Skeletal muscle tissue (tissue), 4 donors: ENCODE results near the gene SPNS2. TPM values are rescaled to one million over a fixed set of nuclear protein-coding genes. Genes with fewer than 3 reads are reported as not detected.

ENCODE experiments used
- H3K27ac ChIP-seq: one replicate; pipeline ENCODE4 v1.7.0; 2013; ENCODE audit warnings: mild to moderate bottlenecking, low read depth, low read length, inconsistent platforms
- H3K27me3 ChIP-seq, 3 donors: one replicate each; pipeline ENCODE4 v1.7.0; 2013; ENCODE audit warnings: low read length in 3 of 3; ENCODE audit not compliant: control insufficient read depth in 3 of 3, insufficient read depth in 3 of 3
- H3K36me3 ChIP-seq, 3 donors: one replicate each; pipeline ENCODE4 v1.7.0; 2013; ENCODE audit warnings: low read length in 3 of 3; ENCODE audit not compliant: control insufficient read depth in 3 of 3, insufficient read depth in 3 of 3
- H3K4me1 ChIP-seq, 3 donors: one replicate each; pipeline ENCODE4 v1.7.0; 2013; ENCODE audit warnings: low read length in 3 of 3, mild to moderate bottlenecking in 3 of 3; ENCODE audit not compliant: control insufficient read depth in 3 of 3, insufficient read depth in 3 of 3
- H3K4me3 ChIP-seq, 3 donors: one replicate each; pipeline ENCODE4 v1.7.0; 2013; ENCODE audit warnings: low read length in 3 of 3
- H3K9ac ChIP-seq, 3 donors: one replicate each; pipeline ENCODE4 v1.7.0; 2013; ENCODE audit warnings: low read length in 3 of 3, mild to moderate bottlenecking in 3 of 3, moderate library complexity in 2 of 3, low read depth in 1 of 3
- H3K9me3 ChIP-seq, 3 donors: one replicate each; pipeline ENCODE4 v1.7.0; 2013; ENCODE audit warnings: low read length in 3 of 3; ENCODE audit not compliant: control insufficient read depth in 3 of 3
- total RNA-seq: library from RNA; depleted of rRNA; stranded (reverse); fragments of >200 nt; gene quantifications from one replicate; pipeline ENCODE4 v1.2.3, GENCODE V29; 2014
- donor health status: Osteomylitis.

The SPNS2 gene
- total RNA-seq, 1 donor from 2014 or later, result 2.6 TPM

GRCh38 chr17:4554997-4555799, 56.5 kb downstream of the SPNS2 start, which contains the start of gene MYBBP1A:
TSS of gene MYBBP1A (minus strand) at chr17:4555384. CDS start at chr17:4555324, 60 bp downstream.
- Histone ChIP-seq H3K4me1 (peaks cover 21 to 23% (median 21%) of the 10 kb centered on the region in 3 donors), H3K36me3 (peaks cover 24 to 30% (median 26%) of the 10 kb centered on the region in 3 donors), H3K9me3 (no peaks in the 10 kb centered on the region), H3K27me3 (no peaks in the 10 kb centered on the region), H3K4me3 (peak within 1 kb of the TSS; percentile 89 to 98 (median 98)), H3K9ac (peak within 1 kb of the TSS; percentile 81 to 89 (median 85)), H3K27ac (peak within 1 kb of the TSS; percentile 53)

DNA sequence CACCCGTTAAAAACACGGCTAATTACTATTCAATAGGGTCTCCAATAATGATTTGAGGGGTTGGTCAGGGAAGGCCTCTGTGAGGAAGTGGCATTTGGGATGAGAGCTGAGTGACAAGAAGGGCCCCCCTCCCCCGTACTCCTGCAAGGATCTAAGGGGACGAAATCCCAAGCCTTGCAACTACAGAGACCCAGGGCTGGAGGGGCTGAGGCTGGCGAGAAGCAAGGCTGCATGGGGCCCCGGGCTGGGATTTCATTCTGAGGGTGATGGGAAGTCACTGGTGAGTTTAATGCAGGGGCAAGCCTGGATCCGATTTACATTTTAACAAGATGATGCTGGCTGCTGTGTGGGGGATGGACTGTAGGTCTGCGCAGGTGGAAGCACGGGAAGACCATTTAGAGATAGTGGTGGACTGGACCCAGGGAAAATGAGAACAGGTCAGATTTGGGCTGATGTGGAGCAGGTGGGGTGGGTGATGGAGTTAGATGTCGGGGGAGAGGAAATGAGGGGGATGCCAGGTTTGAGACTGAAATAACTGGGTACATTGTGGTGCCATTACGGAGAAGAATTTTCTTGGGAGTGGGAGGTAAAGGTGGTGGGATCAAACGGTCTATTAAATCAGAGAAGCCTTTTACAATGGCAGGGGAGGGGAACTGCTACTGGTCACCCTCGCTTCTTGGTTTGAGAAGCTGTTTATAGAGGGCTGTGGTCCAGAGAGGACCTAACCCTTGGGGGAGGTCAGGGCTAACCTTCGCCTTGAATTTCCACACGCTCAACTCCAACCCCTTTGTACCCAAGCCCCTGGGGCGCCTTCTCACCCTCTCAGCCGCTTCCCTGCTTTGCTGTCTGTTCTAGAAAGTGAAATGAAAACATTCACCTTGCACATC, 57.4 kb downstream of the SPNS2 start:
- peak overlapping the region; percentile 89 to 98 (median 98) for H3K4me3 ChIP-seq
- H3K9ac ChIP-seq, result peak overlapping the region; percentile 81 to 88 (median 85)
- H3K27ac ChIP-seq, result peak overlapping the region; percentile 53
- H3K27me3 ChIP-seq, result no peaks in the 10 kb centered on the region
- peaks cover 21 to 23% (median 21%) of the 10 kb centered on the region in 3 donors for H3K4me1 ChIP-seq
- no peaks in the 10 kb centered on the region for H3K9me3 ChIP-seq
- peaks cover 15 to 22% (median 17%) of the 10 kb centered on the region in 3 donors for H3K36me3 ChIP-seq

DNA sequence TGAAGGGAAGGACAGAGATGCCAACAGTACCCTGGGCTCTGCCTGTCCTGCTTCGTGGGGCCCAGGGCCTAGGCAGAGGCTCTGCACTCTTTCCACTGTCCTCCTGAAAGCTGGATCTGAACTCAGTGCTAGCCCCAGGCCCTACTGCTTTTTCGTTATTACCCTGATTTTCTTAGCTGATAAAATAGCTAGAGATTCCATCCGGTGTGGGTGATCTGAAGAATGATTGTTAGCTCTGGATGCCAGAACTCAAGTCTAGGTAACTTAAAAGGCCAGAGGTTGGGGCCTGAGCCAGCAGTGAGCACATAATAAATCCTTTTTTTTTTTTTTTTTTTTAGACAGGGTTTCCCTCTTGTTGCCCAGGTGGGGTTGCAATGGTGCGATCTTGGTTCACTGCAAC, 58.3 kb downstream of the SPNS2 start:
- Histone ChIP-seq H3K4me1 (peaks cover 21 to 23% (median 21%) of the 10 kb centered on the region in 3 donors), H3K9me3 (no peaks in the 10 kb centered on the region), H3K9ac (no peak overlapping the region), H3K4me3 (no peak overlapping the region), H3K27me3 (no peaks in the 10 kb centered on the region), H3K36me3 (peaks cover 9 to 16% (median 11%) of the 10 kb centered on the region in 3 donors), H3K27ac (no peak overlapping the region)

GRCh38 chr17:4557626-4558346, 59.1 kb downstream of the SPNS2 start:
- Histone ChIP-seq H3K27ac (no peak overlapping the region), H3K36me3 (peaks cover 3 to 9% (median 5%) of the 10 kb centered on the region in 3 donors), H3K27me3 (no peaks in the 10 kb centered on the region), H3K9me3 (no peaks in the 10 kb centered on the region), H3K4me1 (peaks cover 21 to 26% (median 21%) of the 10 kb centered on the region in 3 donors), H3K4me3 (no peak overlapping the region), H3K9ac (no peak overlapping the region)

DNA sequence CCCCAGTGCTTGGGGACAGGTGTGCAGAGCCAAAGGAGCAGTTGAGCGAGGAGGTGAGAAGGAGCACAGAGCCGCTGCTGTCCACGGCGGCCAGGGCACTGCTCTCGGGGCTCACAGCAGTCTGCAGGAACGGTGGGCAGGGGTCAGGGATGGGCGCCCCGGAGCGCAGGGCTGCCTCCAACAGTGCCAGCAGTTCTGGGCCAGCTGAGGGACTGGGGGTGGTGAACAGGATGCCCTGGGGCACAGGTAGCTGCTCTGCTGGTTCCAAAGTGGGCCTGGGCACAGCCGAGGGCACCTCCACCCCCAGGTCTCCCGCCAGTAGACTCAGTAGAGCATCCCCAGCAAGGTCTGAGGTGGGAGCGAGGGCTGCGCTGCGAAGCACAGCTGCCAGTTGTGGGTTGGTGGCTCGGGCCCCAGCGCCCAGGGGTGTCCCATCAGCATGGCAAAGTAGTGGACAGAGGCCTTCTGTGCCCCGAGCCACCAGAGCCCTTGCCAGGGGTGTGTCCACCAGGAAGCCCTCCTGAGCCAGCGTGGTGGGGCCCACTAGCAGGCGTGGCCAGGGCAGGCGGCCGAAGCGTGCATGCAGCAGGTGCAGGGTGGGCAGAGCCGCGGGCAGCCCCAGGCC, 59.8 kb downstream of the SPNS2 start:
- Histone ChIP-seq H3K9me3 (no peaks in the 10 kb centered on the region), H3K4me3 (no peak overlapping the region), H3K4me1 (peaks cover 21 to 26% (median 21%) of the 10 kb centered on the region in 3 donors), H3K36me3 (peaks cover 2 to 3% (median 3%) of the 10 kb centered on the region in 3 donors), H3K27ac (no peak overlapping the region), H3K9ac (no peak overlapping the region), H3K27me3 (no peaks in the 10 kb centered on the region)

GRCh38 chr17:4559139-4559791, 60.6 kb downstream of the SPNS2 start:
- no peaks in the 10 kb centered on the region for H3K27me3 ChIP-seq
- no peak overlapping the region for H3K9ac ChIP-seq
- H3K4me3 ChIP-seq, result no peak overlapping the region
- H3K36me3 ChIP-seq, result no peaks in the 10 kb centered on the region
- no peaks in the 10 kb centered on the region for H3K9me3 ChIP-seq
- H3K27ac ChIP-seq, result no peak overlapping the region
- peaks cover 15 to 19% (median 16%) of the 10 kb centered on the region in 3 donors for H3K4me1 ChIP-seq

DNA sequence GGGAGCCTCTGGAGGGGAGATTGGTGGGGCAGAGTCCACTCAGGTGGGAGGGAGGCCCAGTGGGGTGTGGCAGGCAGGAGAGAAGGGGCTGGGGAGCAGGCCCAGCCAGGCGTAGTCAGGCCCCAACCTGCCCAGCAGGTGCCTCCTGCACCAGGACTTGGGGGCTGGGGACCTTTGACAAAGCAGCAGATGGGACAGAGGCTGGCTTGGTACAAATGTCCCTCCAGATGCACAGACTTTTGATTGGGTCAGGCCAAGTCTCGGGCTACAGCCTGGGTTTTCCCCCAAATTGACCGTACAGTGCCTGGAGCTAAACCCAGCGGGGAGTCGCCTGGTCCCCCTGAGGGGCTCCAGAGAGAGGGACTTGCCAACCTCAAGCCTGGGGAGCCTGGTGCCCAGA, 61.3 kb downstream of the SPNS2 start:
- no peak overlapping the region for H3K4me3 ChIP-seq
- no peaks in the 10 kb centered on the region for H3K9me3 ChIP-seq
- H3K36me3 ChIP-seq, result no peaks in the 10 kb centered on the region
- no peaks in the 10 kb centered on the region for H3K27me3 ChIP-seq
- H3K4me1 ChIP-seq, result peaks cover 8 to 12% (median 9%) of the 10 kb centered on the region in 3 donors
- H3K9ac ChIP-seq, result no peak overlapping the region
- no peak overlapping the region for H3K27ac ChIP-seq

- Histone ChIP-seq H3K27me3 (no peaks in the 10 kb centered on the region), H3K36me3 (no peaks in the 10 kb centered on the region), H3K9ac (no peak within 1 kb of the TSS), H3K4me1 (peaks cover 9 to 11% (median 10%) of the 10 kb centered on the region in 3 donors), H3K27ac (no peak within 1 kb of the TSS), H3K9me3 (no peaks in the 10 kb centered on the region), H3K4me3 (no peak within 1 kb of the TSS)
Observed at GRCh38 chr17:4560421-4560820, 61.7 kb downstream of the SPNS2 start, which contains the start of gene GGT6. TSS of gene GGT6 (minus strand) at chr17:4560577. CDS start at chr17:4560521, 56 bp downstream.

DNA sequence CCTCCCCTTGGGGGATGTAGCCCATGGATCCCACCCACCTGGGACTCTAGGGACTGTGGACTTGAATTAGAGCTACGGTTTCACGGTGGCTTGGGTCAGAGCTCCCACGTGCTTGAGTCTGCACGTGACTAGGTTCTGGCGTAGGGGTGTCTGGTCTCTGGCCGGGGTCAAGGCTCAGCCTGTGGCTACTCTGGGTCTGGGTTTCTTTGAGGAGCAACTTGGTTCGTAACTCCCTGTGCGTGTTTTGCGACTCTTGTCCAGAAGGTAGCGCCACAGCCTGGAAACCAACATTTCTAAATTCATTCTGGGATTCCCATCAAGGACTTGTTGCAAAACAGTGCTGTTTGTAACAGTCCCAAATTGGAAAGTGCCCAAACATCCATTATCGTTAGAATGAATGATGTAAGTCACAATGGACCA, 62.2 kb downstream of the SPNS2 start:
- Histone ChIP-seq H3K9me3 (no peaks in the 10 kb centered on the region), H3K27ac (no peak overlapping the region), H3K27me3 (no peaks in the 10 kb centered on the region), H3K4me1 (peaks cover 9 to 11% (median 10%) of the 10 kb centered on the region in 3 donors), H3K9ac (no peak overlapping the region), H3K36me3 (no peaks in the 10 kb centered on the region), H3K4me3 (no peak overlapping the region)
